Ureter (tissue), 1 donor: ENCODE measurements around the gene HSD11B1. TPM values are rescaled to one million over a fixed set of nuclear protein-coding genes. Genes with fewer than 3 reads are reported as not detected.
A peak's percentile ranks its signal among the peaks of the same experiment; 100 is the strongest.

Experiments
- DNase-seq: peaks from one replicate; pipeline ENCODE4 v3.0.0-alpha.2; 2020; ENCODE audit warnings: low spot score
- total RNA-seq: library from RNA; stranded (reverse); gene quantifications from one replicate; pipeline ENCODE4 v1.2.4, GENCODE V29; 2023
- donor health status: DM: yes; HTN: yes; CAD: no.

The HSD11B1 gene
- total RNA-seq, result 4.1 TPM

DNA sequence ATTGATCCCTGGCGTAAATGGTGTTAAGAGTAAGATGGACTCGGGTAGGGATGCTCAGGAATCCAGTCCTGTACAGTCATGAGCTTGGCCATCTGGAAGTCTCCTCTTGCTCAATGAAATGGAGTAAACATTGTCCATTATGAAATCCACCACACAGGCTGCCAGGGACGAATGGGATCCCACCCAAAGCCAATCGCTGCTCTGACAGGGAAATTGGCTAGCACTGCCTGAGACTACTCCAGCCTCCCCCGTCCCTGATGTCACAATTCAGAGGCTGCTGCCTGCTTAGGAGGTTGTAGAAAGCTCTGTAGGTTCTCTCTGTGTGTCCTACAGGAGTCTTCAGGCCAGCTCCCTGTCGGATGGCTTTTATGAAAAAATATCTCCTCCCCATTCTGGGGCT, at the start of gene HSD11B1:
HSD11B1 (plus strand) TSS at position 263 of the 400 bp plus-strand sequence; CDS start at position 360, 97 bp downstream.
- peak; percentile 81 for DNase-seq

DNA sequence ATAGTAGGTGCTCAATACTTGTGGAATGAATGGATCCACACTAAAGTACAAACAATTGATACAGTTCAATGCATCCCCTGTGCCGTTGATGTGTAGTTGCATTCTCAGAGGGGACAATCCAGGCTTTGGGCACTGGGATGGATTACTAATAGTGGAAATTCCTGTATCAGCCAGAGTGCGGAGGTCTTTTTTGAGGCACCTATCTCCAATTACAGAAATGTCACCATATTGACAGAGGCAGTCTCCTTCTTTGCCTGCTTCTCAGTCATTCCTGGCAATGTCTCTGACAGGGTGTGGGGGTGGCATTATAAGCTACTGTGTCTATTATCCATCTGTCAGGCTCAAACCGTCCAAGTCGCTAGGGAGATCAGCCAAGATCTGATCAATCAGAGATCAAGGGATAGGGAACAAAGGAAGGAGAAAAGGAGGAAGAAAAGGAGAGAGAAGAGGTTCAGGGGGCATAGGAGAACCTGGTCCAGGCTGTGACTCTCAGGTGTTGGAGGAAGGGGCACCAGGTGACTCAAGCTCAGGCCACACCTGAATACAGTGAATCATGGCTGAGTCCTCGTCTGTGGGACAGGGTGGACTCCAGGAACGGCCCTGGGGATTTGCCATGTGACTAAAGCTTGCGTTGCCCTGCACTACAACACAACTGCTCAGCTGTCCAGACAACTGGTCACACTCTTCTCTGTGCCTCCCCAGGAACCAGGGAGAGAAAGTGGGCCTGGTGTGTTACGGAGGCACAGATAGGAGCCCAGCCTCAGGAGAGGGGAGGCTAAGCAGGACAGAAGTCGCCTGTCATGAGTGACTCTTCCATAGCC, 49.0 kb upstream of the HSD11B1 start:
- DNase-seq, result no peak

DNA sequence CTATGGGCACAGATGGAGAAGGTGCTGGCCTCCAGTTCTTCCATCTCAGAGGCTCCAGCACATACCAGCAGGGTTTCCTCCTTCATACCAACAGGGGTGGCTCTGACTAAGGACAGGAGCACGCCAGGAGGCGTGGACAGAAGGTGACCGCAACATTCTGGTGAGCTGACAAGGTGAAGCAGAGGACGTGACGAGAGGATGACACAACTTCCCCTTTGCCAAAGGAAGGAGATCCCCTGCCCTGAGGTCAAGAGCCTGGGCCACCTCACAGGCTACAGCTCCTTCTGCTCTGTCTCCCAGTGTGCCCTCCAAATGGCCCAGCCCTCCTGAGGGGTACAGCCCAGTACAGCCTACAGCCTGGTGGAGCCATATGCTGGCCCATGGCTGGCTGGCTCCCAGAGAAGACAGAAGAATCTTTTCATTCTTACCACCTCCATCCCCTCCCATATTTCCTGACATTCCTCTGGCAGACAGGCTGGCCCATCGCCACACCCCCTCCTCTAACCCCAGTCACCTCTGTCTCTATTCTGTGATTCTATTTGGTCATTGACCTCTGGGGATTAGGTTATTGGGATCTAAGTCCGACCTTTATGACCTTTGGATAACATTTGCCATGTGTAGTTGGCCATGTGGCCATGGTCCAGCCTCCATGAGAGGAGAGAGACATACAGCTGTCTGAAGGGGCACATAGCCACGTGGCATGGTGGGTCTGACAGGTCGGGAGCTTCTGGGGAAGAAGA, 47.3 kb upstream of the HSD11B1 start:
- DNase-seq, result no peak

GRCh38 chr1:209657918-209658317, 46.7 kb upstream of the HSD11B1 start:
- DNase-seq, result no peak

DNA sequence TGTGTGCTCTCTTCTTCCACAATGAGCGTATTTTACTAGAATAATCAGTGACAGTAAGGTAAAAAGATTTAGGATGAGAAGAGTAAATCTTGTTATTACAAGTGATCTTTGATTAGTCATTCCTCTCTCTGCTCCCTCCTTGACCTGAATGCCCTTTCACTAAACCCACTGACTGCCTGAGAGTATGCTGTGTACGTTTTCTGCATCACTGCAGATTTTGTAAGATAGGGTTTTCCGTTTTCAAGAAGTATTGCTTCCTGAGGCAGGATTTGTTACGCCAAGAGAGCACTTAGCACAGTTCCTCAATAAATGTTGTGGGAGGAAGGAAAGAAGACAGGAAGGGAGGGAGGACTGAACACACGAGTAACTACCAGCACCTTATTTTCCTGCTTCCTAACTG, 44.7 kb upstream of the HSD11B1 start:
- DNase-seq, result no peak

DNA sequence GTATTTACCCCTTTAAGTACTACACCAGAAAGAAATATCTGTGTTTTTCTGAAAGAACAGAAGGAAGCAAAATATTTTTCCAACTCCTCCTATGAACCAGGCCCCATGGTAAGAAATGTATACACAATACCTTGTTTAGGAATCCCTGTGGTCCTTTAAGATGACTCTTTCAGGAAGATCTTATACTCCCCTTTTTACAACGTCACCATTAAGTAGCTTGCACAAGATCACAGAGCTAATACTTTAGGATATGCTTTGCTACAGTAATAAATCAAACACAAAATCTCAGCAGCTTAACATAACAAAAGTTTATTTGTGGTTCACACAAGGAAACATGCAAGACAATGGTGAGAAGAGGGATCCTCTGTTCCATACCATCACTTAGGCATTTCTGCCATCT, 43.6 kb upstream of the HSD11B1 start:
- DNase-seq, result no peak

- DNase-seq, result no peak
These were observed 41.7 kb upstream of the HSD11B1 start for GRCh38 chr1:209662879-209663327.

DNA sequence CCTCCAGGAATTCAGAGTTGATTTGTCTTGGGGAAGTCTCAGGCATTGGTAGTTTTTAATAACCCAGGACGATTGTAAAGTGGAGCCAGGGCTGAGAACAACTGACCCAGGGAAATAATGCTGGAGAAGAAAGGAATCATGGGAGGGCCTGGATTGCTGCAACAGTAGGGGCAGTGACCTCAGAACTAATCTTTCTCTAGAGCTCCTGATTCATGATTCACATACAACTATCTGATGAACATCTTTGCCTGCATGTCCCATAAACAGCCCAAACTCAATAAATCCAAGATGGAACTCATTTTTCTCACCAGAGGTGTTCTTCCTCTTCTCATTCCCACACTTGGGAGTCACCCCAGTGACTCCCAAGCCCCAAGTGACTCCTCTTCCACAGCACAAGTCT, 37.5 kb upstream of the HSD11B1 start:
- DNase-seq, result no peak

GRCh38 chr1:209667708-209668107, 36.9 kb upstream of the HSD11B1 start:
- no peak for DNase-seq

DNA sequence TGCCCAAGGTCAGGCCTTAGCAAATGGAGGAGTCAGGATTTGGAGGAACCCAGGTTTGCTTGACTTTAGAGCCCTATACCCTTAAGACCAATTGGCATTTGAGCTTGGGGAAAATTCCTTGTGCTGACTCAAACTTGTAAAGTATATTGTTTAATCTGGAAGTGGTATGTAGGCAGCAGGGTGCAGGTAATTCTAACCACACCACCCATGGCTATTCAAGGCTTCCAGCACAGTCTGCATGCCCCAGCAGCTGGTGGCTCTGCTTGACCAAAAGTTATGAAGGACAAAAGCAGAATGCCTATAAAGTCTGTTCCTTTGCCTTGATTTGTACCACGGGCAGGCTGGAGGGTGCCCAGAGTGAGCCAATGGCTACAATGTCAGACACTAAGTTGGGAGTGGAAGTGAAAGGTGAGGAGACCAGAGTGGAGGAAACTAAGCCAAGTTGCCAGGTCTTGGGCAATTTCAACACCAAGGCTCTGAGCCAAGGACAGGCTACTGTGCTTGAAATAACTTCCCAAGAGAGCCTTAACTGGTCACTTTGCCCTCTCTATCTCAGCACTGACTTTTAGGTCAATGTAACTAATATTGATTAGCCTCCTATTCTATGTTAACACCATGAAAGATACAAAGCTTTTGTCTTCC, 34.1 kb upstream of the HSD11B1 start:
- no peak for DNase-seq

- DNase-seq, result no peak
These were observed 31.7 kb upstream of the HSD11B1 start for GRCh38 chr1:209672705-209673630.

DNA sequence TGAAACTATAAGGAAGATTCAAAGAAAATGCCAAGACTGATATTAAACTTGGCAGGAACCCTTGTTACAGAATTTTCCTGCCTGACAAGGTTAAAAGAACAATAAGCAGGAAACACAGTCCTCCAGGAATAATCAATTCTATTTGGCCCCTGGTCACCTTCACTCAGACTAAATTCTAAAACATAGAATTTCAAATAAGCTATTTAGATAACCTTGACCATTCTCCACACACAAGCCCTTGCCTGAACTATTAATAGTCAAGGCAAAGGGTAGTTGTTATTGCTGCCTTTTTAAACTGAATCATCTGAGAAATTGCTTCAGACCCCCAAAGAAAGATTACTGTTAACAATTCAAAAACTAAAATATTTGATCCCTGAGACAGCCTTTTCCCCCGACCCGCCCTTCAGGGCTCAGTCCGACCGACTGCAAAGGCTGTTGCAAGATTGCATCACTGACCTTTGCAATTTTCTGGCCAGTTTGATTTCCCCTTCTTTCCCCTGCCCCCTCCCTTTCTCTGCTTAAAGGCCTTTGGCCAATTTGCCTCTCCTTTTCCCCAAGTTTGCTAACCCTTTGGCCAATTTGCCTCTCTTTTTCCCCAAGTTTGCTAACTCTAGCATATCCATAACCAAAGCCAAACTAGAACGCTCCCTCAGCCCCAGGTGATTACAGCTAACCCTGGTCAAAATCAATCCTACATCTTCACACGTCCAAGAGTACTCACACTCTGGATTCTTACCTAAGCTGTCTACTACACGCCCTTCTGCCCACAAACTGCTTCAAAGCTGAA, 30.8 kb upstream of the HSD11B1 start:
- no peak for DNase-seq

DNA sequence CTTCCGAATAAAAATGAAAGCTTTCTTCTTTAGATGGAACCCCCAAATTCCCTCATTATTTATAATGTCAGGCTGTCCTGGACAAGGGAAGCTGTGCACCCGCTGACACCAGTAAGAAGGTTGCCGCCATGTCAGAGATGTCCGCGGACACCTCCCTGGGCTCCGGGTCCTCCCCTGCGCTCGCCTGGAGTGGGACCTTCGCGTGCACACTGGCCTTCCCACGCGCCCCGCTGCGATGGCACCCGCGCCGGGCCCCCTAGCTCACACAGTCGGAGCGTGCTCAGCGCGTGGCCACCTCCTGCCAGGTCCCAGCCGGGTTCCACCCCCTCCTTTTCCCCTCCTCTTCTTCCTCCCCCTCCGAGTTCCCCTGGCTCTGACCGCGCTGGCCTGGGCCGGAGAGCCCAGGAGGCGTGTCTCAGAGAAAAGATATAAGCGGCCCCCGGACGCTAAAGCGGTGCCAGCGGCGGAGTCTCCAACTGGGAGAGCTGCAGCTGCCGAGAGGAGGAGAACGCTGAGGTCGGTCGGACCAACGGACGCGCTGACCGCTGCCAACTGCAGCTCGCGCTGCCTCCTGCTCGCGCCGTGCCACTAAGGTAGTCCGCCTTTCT, 29.6 kb upstream of the HSD11B1 start, which contains the start of gene G0S2:
G0S2 (plus strand) TSS at position 456 of the 608 bp plus-strand sequence. CDS start 273 bp downstream, outside the sequence.
- DNase-seq, result peak; percentile 74

- DNase-seq, result peak; percentile 56
These were observed 29.0 kb upstream of the HSD11B1 start for GRCh38 chr1:209675565-209676154.

- DNase-seq, result no peak
These were observed 25.6 kb upstream of the HSD11B1 start for GRCh38 chr1:209678981-209679539.

DNA sequence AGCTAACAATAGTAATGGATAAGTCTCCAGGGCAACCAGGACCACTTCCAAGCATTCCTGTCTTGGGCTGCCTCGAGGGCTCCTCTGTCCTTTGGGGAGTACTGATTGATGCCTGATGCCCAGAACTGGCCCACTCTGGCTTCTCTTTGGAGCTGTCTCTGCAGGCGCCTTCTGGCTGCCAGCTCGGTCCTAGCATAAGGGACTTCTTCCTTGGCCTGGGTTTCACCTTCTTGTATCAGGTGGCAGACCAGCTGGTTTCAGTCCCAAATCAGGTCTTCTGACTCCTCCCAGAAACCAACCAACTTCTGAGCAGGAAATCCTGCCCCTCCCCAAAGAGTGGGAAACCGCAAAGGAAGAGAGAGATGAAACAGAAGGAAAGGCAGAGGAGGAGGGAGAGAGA, 18.8 kb upstream of the HSD11B1 start:
- no peak for DNase-seq

GRCh38 chr1:209686322-209686721, 18.3 kb upstream of the HSD11B1 start:
- no peak for DNase-seq

DNA sequence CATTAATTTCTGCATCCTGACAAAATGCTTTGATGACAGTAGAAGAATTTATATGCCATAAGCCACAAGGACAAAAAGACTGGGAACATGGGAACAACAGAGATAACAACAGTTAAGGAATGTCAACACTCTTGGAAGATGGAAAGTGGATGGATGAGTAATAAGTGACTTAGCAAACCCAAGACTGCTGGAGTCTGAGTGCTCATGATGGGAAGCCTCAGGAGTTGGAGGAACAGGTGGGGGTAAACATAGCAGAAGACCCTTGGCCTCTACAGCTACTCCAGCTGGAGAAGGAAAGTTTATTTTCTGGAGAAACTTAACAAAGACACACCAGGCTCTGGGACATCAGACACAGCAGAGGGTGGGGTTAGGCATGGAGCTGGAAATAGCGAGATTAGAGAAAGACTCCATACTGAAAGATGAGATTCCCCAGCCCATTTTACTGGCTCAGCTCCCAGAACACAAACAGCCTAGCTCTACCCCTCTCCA, 15.9 kb upstream of the HSD11B1 start:
- no peak for DNase-seq

GRCh38 chr1:209689477-209689876, 15.2 kb upstream of the HSD11B1 start:
- no peak for DNase-seq
